COR-L47 (cell line): ENCODE data around the gene CLEC2L.
"Not testable (repeated sequence)": the region's sequence is repeated elsewhere in the genome, so short reads cannot be mapped to it uniquely, and the experiment has no call there.

Experiments used
- DNase-seq: peaks from one replicate; lab custom pipeline; 2025; lab: John Stamatoyannopoulos, UW

CLEC2L gene

GRCh38 chr7:139523968-139524815 lies 707 bp downstream of the CLEC2L start:
- DNase-seq: no peak

GRCh38 chr7:139525239-139525638 lies 1.8 kb downstream of the CLEC2L start:
- DNase-seq: no peak

DNA sequence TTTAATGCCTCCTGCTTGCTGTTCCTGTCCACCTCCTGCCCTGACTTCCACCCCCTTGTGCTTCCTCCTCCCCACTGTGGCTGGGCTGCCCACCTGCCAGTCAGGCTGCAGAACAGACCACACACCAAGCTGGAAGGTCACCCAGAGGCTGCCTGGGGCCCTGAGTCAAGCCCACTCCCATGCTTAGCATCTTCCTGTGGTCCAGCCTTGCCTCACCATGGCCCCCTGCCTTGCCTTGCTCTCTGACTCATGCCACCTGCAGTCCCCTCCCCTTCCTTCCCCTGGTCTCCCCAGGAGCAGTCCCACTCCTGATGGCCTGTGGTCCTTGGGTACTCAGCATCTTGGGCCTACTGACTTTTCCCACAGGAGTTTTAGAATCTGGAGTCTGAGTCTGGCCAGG lies 2.3 kb downstream of the CLEC2L start:
- DNase-seq: no peak

GRCh38 chr7:139526578-139527544 lies 3.4 kb downstream of the CLEC2L start:
- no peak for DNase-seq

- no peak for DNase-seq
Observed at GRCh38 chr7:139531094-139531493, 7.6 kb downstream of the CLEC2L start.

- DNase-seq: no peak
Observed at GRCh38 chr7:139532636-139533155, 9.2 kb downstream of the CLEC2L start.

DNA sequence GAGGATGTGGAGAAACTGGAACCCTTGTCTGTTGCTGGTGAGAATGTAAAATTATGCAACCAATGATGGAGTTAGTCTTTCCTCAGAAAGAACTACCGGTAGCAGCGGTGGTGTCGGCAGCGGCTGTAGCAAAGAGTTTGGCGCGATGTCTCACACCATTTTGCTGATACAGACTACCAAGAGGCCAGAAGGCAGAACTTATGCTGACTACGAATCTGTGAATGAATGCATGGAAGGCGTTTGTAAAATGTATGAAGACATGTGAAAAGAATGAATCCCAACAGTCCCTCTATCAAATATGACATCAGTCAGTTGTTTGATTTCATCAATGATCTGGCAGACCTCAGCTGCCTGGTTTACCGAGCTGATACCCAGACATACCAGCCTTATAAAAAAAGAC lies 10.6 kb downstream of the CLEC2L start:
- DNase-seq: no peak

DNA sequence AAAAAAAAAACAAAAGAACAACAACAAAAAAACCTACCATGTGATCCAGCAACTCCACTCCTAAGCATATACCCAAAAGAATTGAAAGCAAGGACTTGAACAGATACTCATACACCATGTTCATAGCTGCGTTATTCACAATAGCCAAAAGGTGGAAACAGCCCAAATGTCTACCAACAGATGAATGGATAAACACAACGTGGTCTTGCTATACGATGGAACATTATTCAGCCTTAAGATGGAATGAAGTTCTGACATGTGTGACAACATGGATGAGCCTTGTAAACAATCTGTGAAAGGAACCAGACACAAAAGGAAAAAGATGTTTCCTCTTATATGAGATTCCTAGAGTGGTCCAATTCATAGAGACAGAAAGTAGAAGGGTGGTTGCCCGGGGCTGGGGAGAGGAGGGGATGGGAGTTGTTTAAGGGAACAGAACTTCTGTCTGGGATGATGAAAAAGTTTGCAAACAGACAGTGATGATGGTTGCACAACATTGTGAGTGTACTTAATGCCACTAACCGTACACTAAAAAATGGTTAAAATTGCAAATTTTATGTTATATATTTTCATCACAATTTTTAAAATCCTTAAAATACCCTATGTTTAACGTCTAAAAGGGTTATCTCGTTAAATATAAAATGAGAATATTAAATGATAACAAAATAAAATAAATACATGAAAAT lies 11.6 kb downstream of the CLEC2L start:
- DNase-seq: no peak

GRCh38 chr7:139536152-139536551 lies 12.7 kb downstream of the CLEC2L start:
- no peak for DNase-seq

- no peak for DNase-seq
Observed at GRCh38 chr7:139538881-139539635, 15.6 kb downstream of the CLEC2L start.

- no peak for DNase-seq
Observed at GRCh38 chr7:139540203-139540602, 16.7 kb downstream of the CLEC2L start.

DNA sequence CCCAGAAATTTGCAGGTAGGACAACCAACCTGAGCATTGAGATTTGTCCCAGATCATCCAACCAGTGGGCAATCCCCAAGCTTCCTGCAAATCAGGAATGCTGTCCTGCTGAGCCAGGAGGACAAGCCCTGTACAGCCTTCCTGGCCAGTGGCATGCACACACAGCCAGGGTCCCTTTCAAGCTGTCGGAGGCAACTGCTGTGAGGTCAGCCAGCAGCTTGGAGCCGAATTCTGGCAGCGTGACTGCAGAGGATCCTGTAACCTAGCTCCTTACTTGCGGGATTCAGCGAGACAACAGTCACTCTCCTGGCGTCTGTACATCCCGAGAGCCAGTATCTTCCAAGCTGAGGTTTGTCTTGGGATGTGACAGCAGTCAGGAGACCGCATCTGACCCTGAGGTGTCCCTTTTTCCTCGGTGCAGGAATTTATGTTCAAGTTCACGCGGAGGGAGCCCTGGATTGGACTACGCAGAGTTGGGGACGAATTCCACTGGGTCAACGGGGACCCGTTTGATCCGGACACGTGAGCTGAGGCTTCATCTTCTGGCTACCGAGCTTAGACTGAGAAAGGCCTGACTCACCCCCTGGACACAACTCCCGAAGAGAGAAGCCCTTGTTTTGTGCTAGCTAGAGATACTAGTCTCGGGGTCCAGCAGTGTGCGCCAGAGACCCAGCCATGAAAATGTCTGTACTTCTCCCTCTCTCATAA lies 18.3 kb downstream of the CLEC2L start:
- DNase-seq: no peak

- no peak for DNase-seq
Observed at GRCh38 chr7:139542308-139543151, 19.0 kb downstream of the CLEC2L start.

DNA sequence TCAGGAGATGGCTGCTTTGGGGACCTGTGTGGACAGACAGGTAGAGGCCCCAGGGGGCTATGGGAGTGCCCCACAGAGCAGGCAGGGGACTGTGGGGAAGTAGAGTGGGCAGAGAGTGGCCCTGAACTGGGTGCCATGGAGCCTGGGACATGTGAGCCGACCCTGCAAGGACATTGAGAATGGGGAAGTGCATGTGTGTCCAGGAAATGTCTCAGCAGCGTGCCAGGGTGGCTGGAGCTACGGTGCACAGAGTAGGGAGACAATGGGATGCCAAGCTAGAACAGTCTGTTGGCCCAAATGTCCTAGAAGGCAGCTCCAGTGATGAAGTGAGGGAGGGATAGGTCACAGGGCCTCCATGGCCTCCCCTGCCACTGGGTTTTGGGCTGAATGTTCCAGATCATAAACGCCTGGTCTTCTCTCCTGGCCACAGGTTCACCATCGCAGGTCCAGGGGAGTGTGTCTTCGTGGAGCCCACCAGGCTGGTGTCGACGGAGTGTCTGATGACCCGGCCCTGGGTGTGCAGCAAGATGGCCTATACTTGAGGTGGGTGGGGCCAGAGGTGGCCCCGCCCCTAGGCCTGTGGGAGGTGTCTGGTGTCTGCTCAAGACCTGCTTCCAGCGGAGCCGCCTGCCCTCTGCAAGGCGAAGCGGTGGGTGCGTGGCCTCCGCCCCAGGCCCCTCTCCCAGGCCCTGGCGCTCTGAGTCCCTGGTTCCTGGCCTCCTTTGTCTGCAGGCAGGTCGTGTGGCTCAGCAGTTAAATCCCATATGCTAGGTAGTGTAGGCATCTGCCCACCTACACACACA lies 20.5 kb downstream of the CLEC2L start:
- DNase-seq: no peak

DNA sequence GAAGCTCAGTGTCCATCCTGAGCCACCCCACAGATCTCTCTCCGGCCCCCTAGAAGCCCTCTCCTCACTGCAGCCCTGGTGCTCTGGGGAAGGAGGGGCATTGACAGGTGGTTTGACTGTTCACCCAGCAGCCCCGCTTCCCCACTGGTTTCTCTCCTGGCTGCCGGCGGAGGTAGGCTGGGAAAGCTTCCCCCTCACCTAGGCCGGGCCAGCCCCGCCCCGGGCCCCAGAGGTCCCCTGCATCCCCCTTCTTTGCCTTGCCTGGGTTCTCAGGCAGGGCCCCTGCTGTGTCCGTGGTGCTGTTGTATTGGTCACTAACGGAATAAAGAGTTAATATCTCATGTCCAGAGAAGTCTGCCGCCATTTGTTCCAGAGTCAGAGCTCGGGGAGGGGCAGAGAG lies 21.2 kb downstream of the CLEC2L start:
- no peak for DNase-seq

GRCh38 chr7:139548302-139549028 lies 25.0 kb downstream of the CLEC2L start:
- DNase-seq: no peak

- DNase-seq: not testable (repeated sequence)
Observed at GRCh38 chr7:139553991-139554700, 30.7 kb downstream of the CLEC2L start.
